ENCODE data around the gene BIRC5.
A peak's percentile ranks its signal among the peaks of the same experiment; 100 is the strongest.

The BIRC5 gene

DNA sequence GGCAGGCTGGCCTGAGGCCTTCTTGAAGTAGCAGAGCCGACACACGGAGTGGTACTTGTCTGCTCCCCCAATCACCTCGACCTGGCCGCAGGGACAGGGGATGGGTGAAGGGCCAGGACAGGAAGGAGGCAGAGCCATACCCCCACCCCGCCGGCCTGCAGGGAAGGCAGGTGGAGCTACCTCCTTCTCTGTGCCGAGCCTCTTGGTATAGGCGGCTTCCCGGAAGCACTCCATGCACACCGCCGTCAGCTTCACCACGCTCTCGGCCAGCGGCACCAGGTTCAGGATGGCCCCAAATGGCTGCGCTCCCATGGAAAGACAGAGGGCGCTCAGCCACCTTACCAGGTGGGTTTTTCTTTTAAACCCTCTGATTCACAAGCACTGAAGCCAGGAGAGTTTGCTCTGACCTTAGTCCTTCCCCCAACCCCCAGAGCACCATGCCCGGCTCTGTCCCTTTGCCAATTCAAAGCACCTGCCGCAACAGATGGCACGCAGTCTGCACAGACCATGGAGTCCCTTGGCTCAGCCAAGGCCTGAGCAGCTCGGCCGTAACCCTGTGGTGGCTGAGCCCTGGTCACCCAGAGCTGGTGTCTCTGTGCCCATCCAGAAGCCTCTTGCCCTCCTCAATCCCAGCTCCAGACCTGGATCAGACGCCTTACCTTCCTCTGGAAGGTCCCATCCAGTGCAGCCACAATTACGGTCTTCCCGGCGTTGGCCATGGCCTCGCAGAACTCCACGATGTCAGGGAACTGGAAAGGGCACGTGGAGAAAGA, 39.0 kb upstream of the BIRC5 start:
- DNase-seq (ENCODE audit: extremely low read depth, insufficient read length), result no peak
- H3K4me3 ChIP-seq (replicated peaks; ENCODE audit: low read depth, low read length), result no peak overlapping the region
- TF ChIP-seq, protein P1, sequence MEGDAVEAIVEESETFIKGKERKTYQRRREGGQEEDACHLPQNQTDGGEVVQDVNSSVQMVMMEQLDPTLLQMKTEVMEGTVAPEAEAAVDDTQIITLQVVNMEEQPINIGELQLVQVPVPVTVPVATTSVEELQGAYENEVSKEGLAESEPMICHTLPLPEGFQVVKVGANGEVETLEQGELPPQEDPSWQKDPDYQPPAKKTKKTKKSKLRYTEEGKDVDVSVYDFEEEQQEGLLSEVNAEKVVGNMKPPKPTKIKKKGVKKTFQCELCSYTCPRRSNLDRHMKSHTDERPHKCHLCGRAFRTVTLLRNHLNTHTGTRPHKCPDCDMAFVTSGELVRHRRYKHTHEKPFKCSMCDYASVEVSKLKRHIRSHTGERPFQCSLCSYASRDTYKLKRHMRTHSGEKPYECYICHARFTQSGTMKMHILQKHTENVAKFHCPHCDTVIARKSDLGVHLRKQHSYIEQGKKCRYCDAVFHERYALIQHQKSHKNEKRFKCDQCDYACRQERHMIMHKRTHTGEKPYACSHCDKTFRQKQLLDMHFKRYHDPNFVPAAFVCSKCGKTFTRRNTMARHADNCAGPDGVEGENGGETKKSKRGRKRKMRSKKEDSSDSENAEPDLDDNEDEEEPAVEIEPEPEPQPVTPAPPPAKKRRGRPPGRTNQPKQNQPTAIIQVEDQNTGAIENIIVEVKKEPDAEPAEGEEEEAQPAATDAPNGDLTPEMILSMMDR (IDR thresholded peaks at IDR 0.05; ENCODE audit: insufficient read depth, low read length, poor library complexity, severe bottlenecking), result peak; percentile 1
- no peaks in the 10 kb centered on the region for H3K27me3 ChIP-seq (replicated peaks; ENCODE audit: control insufficient read depth, insufficient read depth, low read length)
- peaks cover 41% of the 10 kb centered on the region for H3K36me3 ChIP-seq (ENCODE audit: control insufficient read depth, insufficient read depth, low read length)

DNA sequence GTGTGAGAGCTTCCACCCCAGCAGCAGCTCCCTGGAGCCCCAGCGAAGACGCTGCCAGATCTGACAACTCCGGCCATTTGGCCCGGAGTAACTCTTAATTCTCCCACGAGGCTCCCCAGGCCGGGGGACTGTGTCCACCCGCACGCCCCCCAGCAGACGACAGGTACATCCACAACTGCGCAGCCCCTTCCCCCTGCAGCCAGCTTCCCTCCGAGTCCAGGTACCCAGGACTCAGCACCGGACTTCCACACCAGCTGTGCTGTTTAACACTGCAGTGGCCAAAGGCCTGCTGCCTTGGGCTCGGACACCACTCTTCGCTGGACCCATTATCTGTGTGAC, 38.4 kb upstream of the BIRC5 start:
- H3K4me3 ChIP-seq (replicated peaks; ENCODE audit: low read depth, low read length), result no peak overlapping the region
- H3K36me3 ChIP-seq (ENCODE audit: control insufficient read depth, insufficient read depth, low read length), result peaks cover 40% of the 10 kb centered on the region
- TF ChIP-seq, protein P1 (IDR thresholded peaks at IDR 0.05; ENCODE audit: insufficient read depth, low read length, poor library complexity, severe bottlenecking), result no peak
- H3K27me3 ChIP-seq (replicated peaks; ENCODE audit: control insufficient read depth, insufficient read depth, low read length), result no peaks in the 10 kb centered on the region
- no peak for DNase-seq (ENCODE audit: extremely low read depth, insufficient read length)

DNA sequence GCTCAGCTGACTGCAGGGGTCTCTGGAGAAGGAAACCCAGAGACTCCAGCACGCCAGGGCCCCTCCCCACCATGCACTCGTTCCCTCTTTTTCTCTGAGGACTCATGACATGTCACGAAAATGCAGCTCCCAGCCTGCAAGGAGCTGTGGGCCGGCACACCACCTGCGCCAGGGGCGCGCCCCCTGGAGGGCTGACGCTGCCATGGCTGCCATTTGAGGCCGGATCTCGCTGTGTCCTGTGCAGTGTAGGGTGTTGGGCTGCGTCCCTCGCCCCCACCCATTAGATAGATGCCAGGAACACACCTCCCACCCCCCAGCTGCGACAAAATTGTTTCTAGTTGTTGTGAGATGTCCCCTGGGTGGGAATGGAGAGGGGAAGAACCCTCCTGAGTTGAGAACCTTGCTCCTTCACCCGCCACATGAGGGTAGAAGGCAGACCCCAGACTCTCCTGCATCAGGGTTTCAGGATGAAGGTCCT, 37.5 kb upstream of the BIRC5 start:
- Histone ChIP-seq H3K4me3 (replicated peaks; ENCODE audit: low read depth, low read length) (no peak overlapping the region), H3K27me3 (replicated peaks; ENCODE audit: control insufficient read depth, insufficient read depth, low read length) (no peaks in the 10 kb centered on the region), H3K36me3 (ENCODE audit: control insufficient read depth, insufficient read depth, low read length) (peaks cover 32% of the 10 kb centered on the region)
- peak; percentile 87 for DNase-seq (ENCODE audit: extremely low read depth, insufficient read length)
- TF ChIP-seq, protein P1 (IDR thresholded peaks at IDR 0.05; ENCODE audit: insufficient read depth, low read length, poor library complexity, severe bottlenecking), result peak; percentile 99

DNA sequence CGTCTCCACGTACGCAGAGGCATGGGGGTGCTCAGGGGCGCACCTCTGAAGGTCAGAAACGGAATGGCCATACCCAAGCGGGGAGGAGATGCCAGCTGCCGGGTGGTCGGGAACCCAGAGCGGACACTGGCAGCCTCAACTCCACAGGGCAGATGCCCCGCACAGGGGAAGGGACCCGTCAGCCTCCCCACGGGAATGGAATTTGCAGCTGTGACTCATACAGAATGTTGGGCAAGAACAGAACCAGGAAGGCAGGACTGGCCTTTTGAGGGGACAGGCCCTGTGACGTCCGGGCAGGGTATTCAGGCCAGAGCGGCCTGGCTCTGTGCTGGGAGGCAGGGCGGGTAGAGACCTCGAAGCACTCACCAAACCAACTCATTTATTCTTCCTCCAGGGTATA, 34.7 kb upstream of the BIRC5 start:
- H3K27me3 ChIP-seq (replicated peaks; ENCODE audit: control insufficient read depth, insufficient read depth, low read length), result no peaks in the 10 kb centered on the region
- TF ChIP-seq, protein P1 (IDR thresholded peaks at IDR 0.05; ENCODE audit: insufficient read depth, low read length, poor library complexity, severe bottlenecking), result no peak
- peaks cover 18% of the 10 kb centered on the region for H3K36me3 ChIP-seq (ENCODE audit: control insufficient read depth, insufficient read depth, low read length)
- H3K4me3 ChIP-seq (replicated peaks; ENCODE audit: low read depth, low read length), result no peak overlapping the region
- no peak for DNase-seq (ENCODE audit: extremely low read depth, insufficient read length)

DNA sequence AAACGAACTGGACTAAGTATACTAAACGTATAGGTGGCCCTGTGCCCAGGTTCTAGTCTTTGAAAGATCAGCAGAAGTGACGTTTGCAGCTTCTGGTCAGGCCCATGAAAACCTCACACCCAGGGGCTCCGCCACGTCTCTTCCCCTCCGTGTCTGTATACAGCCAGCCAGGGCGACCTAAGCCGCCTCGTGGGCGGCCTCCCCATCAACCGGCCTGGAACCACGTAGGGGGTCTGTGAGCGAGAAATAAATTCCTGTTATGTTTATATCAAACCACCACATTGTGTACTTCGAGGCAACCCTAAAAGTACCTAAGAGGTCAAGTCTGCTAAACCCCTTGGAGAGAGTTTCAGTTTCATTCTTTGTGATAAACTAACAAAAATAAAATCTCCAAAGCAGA, 34.0 kb upstream of the BIRC5 start:
- H3K36me3 ChIP-seq (ENCODE audit: control insufficient read depth, insufficient read depth, low read length), result peaks cover 15% of the 10 kb centered on the region
- TF ChIP-seq, protein P1 (IDR thresholded peaks at IDR 0.05; ENCODE audit: insufficient read depth, low read length, poor library complexity, severe bottlenecking), result no peak
- no peaks in the 10 kb centered on the region for H3K27me3 ChIP-seq (replicated peaks; ENCODE audit: control insufficient read depth, insufficient read depth, low read length)
- no peak overlapping the region for H3K4me3 ChIP-seq (replicated peaks; ENCODE audit: low read depth, low read length)
- DNase-seq (ENCODE audit: extremely low read depth, insufficient read length), result no peak
